B cell (primary cell): ENCODE results near the gene HADH. TPM values are rescaled to one million over a fixed set of nuclear protein-coding genes. Genes with fewer than 3 reads are reported as not detected.

Experiments used
- ATAC-seq: fragments of 200-7000 bp; cut with Tn5 transposase; one replicate; pipeline ENCODE4 v1.10.0; 2021; ENCODE audit warnings: low read depth, mild to moderate bottlenecking, moderate number of reproducible peaks, moderate library complexity
- CTCF ChIA-PET: fragments of 350-600 bp; sonication (Branson Sonifier 250); formaldehyde crosslinking; loops from one replicate; lab custom pipeline; 2021; ENCODE audit warnings: antibody characterized with exemption, inconsistent platforms; lab: Charles Lee
- POLR2A ChIA-PET: fragments of 350-600 bp; sonication (Branson Sonifier 250); formaldehyde crosslinking; loops from one replicate; lab custom pipeline; 2021; ENCODE audit warnings: antibody characterized with exemption; lab: Charles Lee
- DNase-seq: peaks from one replicate; pipeline ENCODE4 v3.0.0; 2013
- H2AFZ ChIP-seq: 2 replicates; pipeline ENCODE4 v1.6.1; 2012; ENCODE audit warnings: mild to moderate bottlenecking, low read depth, low read length; ENCODE audit not compliant: insufficient read depth, poor library complexity, severe bottlenecking
- H3K27ac ChIP-seq, 2 donors: 1 replicate in 1 of 2; 2 replicates in 1 of 2; pipeline ENCODE4 v1.5.1; 2012 to 2013; ENCODE audit warnings: low read length in 2 of 2, mild to moderate bottlenecking in 2 of 2, moderate library complexity in 1 of 2
- H3K27me3 ChIP-seq, 4 experiments: fragments of 200-600 bp in 1 of 4; sonication (generic) in 1 of 4; replicated peaks in 1 of 4; 1 replicate in 2 of 4; 2 replicates in 2 of 4; pipeline versions ENCODE4 v1.6.1 to v1.7.0; 2013 to 2016; ENCODE audit warnings: low read length in 3 of 4, mild to moderate bottlenecking in 2 of 4, mixed read lengths in 1 of 4, moderate library complexity in 1 of 4; ENCODE audit not compliant: insufficient read depth in 4 of 4, control insufficient read depth in 3 of 4; ENCODE audit errors: control extremely low read depth in 1 of 4
- H3K36me3 ChIP-seq, 2 experiments: replicated peaks in 1 of 2; 1 replicate in 1 of 2; 2 replicates in 1 of 2; pipeline versions ENCODE4 v1.6.1 to v1.7.1; 2013; ENCODE audit warnings: low read length in 1 of 2; ENCODE audit not compliant: insufficient read depth in 2 of 2, control insufficient read depth in 1 of 2; ENCODE audit errors: control extremely low read depth in 1 of 2, extremely low read depth in 1 of 2
- H3K4me1 ChIP-seq, 2 donors: fragments of 200-600 bp in 1 of 2; sonication (generic) in 1 of 2; 1 replicate in 1 of 2; 2 replicates in 1 of 2; pipeline versions ENCODE4 v1.5.1 to v1.6.1; 2013 to 2017; ENCODE audit warnings: low read length in 2 of 2; ENCODE audit not compliant: control insufficient read depth in 2 of 2, insufficient read depth in 2 of 2
- H3K4me2 ChIP-seq: replicated peaks from 2 replicates; pipeline ENCODE3; 2012; ENCODE audit warnings: mild to moderate bottlenecking, low read depth, low read length; ENCODE audit not compliant: poor library complexity, severe bottlenecking
- H3K4me3 ChIP-seq, 5 experiments: fragments of 200-600 bp in 1 of 5; sonication (generic) in 1 of 5; 1 replicate in 3 of 5; 2 replicates in 2 of 5; pipeline versions ENCODE4 v1.5.1 to v1.7.0; 2011 to 2016; ENCODE audit warnings: low read length in 4 of 5, mild to moderate bottlenecking in 4 of 5, low read depth in 2 of 5, control low read depth in 1 of 5, moderate library complexity in 1 of 5; ENCODE audit not compliant: insufficient read depth in 1 of 5; ENCODE audit errors: control extremely low read depth in 1 of 5, extremely low read depth in 1 of 5
- H3K79me2 ChIP-seq: fragments of 200-600 bp; sonication (generic); one replicate; pipeline ENCODE4 v1.6.0; 2016; ENCODE audit warnings: low read length; ENCODE audit not compliant: control insufficient read depth, insufficient read depth
- H3K9ac ChIP-seq: fragments of 200-600 bp; sonication (generic); 2 replicates; pipeline ENCODE4 v1.6.1; 2017; ENCODE audit warnings: mild to moderate bottlenecking, low read length, moderate library complexity
- H3K9me3 ChIP-seq, 3 donors: one replicate each; pipeline versions ENCODE4 v1.6.1 to v1.7.1; 2013; ENCODE audit warnings: low read length in 2 of 3; ENCODE audit not compliant: control insufficient read depth in 2 of 3, insufficient read depth in 1 of 3; ENCODE audit errors: control extremely low read depth in 1 of 3
- H4K20me1 ChIP-seq: 2 replicates; pipeline ENCODE4 v1.6.0; 2012; ENCODE audit warnings: mild to moderate bottlenecking, low read length; ENCODE audit not compliant: insufficient read depth, control insufficient read depth, poor library complexity, severe bottlenecking
- H3K27ac Mint-ChIP-seq: one replicate; pipeline ENCODE4 v1.8.0; 2021; ENCODE audit warnings: mixed read lengths
- H3K27me3 Mint-ChIP-seq: one replicate; pipeline ENCODE4 v1.8.0; 2021; ENCODE audit warnings: mixed read lengths
- H3K4me1 Mint-ChIP-seq: one replicate; pipeline ENCODE4 v1.8.0; 2021; ENCODE audit warnings: mixed read lengths
- H3K4me3 Mint-ChIP-seq: one replicate; pipeline ENCODE4 v1.8.0; 2021; ENCODE audit warnings: mixed read lengths
- H3K9me3 Mint-ChIP-seq: one replicate; pipeline ENCODE4 v1.8.0; 2022; ENCODE audit warnings: mixed read lengths; ENCODE audit not compliant: insufficient read depth
- CTCF ChIP-seq: fragments of 200-600 bp; IDR thresholded peaks from one replicate; pipeline ENCODE4 v1.8.0; 2022; ENCODE audit warnings: antibody characterized with exemption, mild to moderate bottlenecking
- EZH2 ChIP-seq: IDR thresholded peaks from 2 replicates; pipeline ENCODE4 v1.6.1; 2012; ENCODE audit warnings: borderline replicate concordance, low read depth, mild to moderate bottlenecking, moderate library complexity, low read length; ENCODE audit not compliant: insufficient read depth, poor library complexity, severe bottlenecking
- WGBS: methylation state at CpG from one replicate; pipeline ENCODE4 v1.1.5; 2013; ENCODE audit warnings: missing lambda C conversion rate; ENCODE audit not compliant: insufficient coverage; 5-methylcytosine and 5-hydroxymethylcytosine counted together
- intact Hi-C: fragments of 100-400 bp; cut with micrococcal nuclease; formaldehyde crosslinking; loops from one replicate; pipeline ENCODE4 v1.10.0; 2022
- polyA plus RNA-seq: library from polyadenylated mRNA; depleted of rRNA; stranded (reverse); fragments of >200 nt; gene quantifications from 2 replicates; pipeline ENCODE4 v1.2.3, GENCODE V29; 2012
- total RNA-seq, 2 donors: library from RNA; stranded (reverse); fragments of 120-200 nt in 1 of 2; gene quantifications; 1 replicate in 1 of 2; 2 replicates in 1 of 2; pipeline versions ENCODE4 v1.2.3 to v1.2.4, GENCODE V29; 2013 to 2022

HADH gene
- total and polyA plus RNA-seq, 2 donors (not counting 1 experiment from before 2014, with no cell fraction given), result 21.9 to 26.1 TPM

- intact Hi-C loops, result no loop called here
- Histone ChIP-seq H2AFZ (no peak overlapping the region), H3K36me3 (no peaks in the 10 kb centered on the region), H3K4me1 (no peaks in the 10 kb centered on the region), H3K27ac (no peak overlapping the region), H4K20me1 (no peaks in the 10 kb centered on the region), H3K4me2 (no peak overlapping the region), H3K9ac (no peak overlapping the region), H3K9me3 (no peaks in the 10 kb centered on the region), H3K27me3 (no peaks in the 10 kb centered on the region), H3K4me3 (no peak overlapping the region), H3K79me2 (no peaks in the 10 kb centered on the region)
- no peak for ATAC-seq
- Mint-ChIP-seq H3K4me1 (peaks cover 6% of the 10 kb centered on the region), H3K27me3 (peaks cover 5% of the 10 kb centered on the region), H3K9me3 (no peaks in the 10 kb centered on the region), H3K27ac (no peak overlapping the region), H3K4me3 (no peak overlapping the region)
- TF ChIP-seq CTCF, result no peak
- no peak for TF ChIP-seq EZH2
- no peak for DNase-seq
- ChIA-PET CTCF (no interaction called here), POLR2A (interaction anchor here (0.6 kb wide), 1 partner anchor 616 kb away, joined by 3 read pairs; no protein-coding TSS in a partner anchor)
- 90% methylated on average over 1 of the region's 6 CpGs for WGBS
These were observed 58.5 kb downstream of the HADH start for GRCh38 chr4:108048157-108048556.

DNA sequence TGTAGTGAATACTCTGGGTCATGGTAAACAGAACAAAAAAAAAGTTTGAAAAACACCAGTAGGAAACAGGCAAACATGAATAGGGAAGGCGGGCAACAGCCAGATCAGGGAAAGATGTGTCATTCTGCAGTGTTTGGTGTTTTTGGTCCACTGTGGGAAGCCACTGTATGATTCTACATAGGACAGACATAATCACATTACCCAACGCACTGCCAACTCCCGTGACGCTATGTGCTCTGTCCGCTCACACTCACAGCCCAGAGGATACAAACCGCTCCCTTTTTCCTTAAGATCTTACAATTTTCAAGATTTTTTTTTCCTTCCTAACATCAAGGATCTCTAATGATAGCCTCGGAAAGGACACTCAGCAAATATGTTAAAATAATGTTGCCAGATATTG is 59.3 kb downstream of the HADH start:
- Histone ChIP-seq H3K4me1 (no peaks in the 10 kb centered on the region), H3K27ac (no peak overlapping the region), H3K79me2 (no peaks in the 10 kb centered on the region), H3K9me3 (no peaks in the 10 kb centered on the region), H3K4me2 (peak overlapping the region; percentile 10), H3K9ac (peak overlapping the region; percentile 38), H4K20me1 (no peaks in the 10 kb centered on the region), H3K27me3 (no peaks in the 10 kb centered on the region), H3K36me3 (no peaks in the 10 kb centered on the region), H3K4me3 (no peak overlapping the region), H2AFZ (no peak overlapping the region)
- CTCF ChIA-PET, result no interaction called here
- Mint-ChIP-seq H3K27me3 (peaks cover 5% of the 10 kb centered on the region), H3K4me1 (peaks cover 6% of the 10 kb centered on the region), H3K27ac (no peak overlapping the region), H3K9me3 (no peaks in the 10 kb centered on the region), H3K4me3 (peak overlapping the region; percentile 78)
- DNase-seq (no peak), ATAC-seq (no peak)
- TF ChIP-seq EZH2 (no peak), CTCF (no peak)
- POLR2A ChIA-PET, result no interaction called here
- WGBS, result 100% methylated on average over 4 of the region's 7 CpGs
- intact Hi-C loops, result no loop called here
